Measurements from ENCODE around the gene KCNQ2. TPM values are rescaled to one million over a fixed set of nuclear protein-coding genes. Genes with fewer than 3 reads are reported as not detected.

KCNQ2 gene
- total and polyA plus RNA-seq, 5 donors, result under 0.01 to 2.3 (median 1.1) TPM; not detected in 2

- ATAC-seq, result peak in 1 of 2 donors; percentile 5
- intact Hi-C loops (cut with DNase I), result no loop called here
Measured at GRCh38 chr20:63427724-63428330, 44.6 kb downstream of the KCNQ2 start.

GRCh38 chr20:63427206-63427605 lies 45.2 kb downstream of the KCNQ2 start:
- 94% methylated on average over 16 of the region's 16 CpGs for WGBS
- intact Hi-C loops (cut with DNase I), result no loop called here
- Histone ChIP-seq H3K4me1 (ENCODE audit: control insufficient read depth, insufficient read depth, low read length) (no peaks in the 10 kb centered on the region), H3K27me3 (ENCODE audit: control insufficient read depth, insufficient read depth) (no peaks in the 10 kb centered on the region), H3K4me3 (ENCODE audit: low read length) (no peak overlapping the region), H3K27ac (ENCODE audit: low read length) (no peak overlapping the region), H3K9me3 (ENCODE audit: control insufficient read depth, low read length) (no peaks in the 10 kb centered on the region)
- DNase-seq (no peak), ATAC-seq (no peak)

More at GRCh38 chr20:63427724-63428330, 44.6 kb downstream of the KCNQ2 start:
- Histone ChIP-seq H3K4me3 (ENCODE audit: low read length) (no peak overlapping the region), H3K4me1 (ENCODE audit: control insufficient read depth, insufficient read depth, low read length) (no peaks in the 10 kb centered on the region), H3K27me3 (ENCODE audit: control insufficient read depth, insufficient read depth) (no peaks in the 10 kb centered on the region), H3K27ac (ENCODE audit: low read length) (no peak overlapping the region), H3K9me3 (ENCODE audit: control insufficient read depth, low read length) (no peaks in the 10 kb centered on the region)
- 84% methylated on average over 27 of the region's 27 CpGs for WGBS
- DNase-seq, result no peak

- no peaks in the 10 kb centered on the region for H3K27me3 ChIP-seq (ENCODE audit: control insufficient read depth, insufficient read depth)
- H3K9me3 ChIP-seq (ENCODE audit: control insufficient read depth, low read length), result no peaks in the 10 kb centered on the region
- no peak overlapping the region for H3K4me3 ChIP-seq (ENCODE audit: low read length)
- intact Hi-C loops (cut with DNase I), result no loop called here
- WGBS, result 88% methylated on average over 27 of the region's 27 CpGs
- no peak for DNase-seq
- H3K27ac ChIP-seq (ENCODE audit: low read length), result no peak overlapping the region
- no peak for ATAC-seq
- no peaks in the 10 kb centered on the region for H3K4me1 ChIP-seq (ENCODE audit: control insufficient read depth, insufficient read depth, low read length)
Measured at GRCh38 chr20:63425846-63426485, 46.5 kb downstream of the KCNQ2 start.

DNA sequence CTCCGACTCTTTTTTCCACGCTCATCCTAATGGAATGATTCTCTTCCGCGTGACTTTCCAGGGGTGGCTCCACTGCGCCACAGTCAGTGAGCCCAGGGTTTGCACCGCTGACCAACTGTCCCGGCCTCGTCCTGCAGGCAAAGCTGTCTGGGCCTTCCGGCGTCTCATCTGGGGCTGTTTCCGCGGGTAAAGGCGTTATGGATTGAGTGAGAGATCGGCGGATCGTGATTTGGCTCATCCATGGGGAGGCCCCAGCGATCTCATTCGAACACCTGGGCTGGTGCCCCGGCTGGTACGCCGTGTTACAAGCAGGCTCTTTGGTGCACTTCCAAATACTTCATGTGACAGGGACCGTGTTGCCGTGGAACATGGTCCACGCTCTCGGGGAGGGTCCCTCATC lies 47.8 kb downstream of the KCNQ2 start:
- WGBS, result 87% methylated on average over 25 of the region's 25 CpGs
- no peaks in the 10 kb centered on the region for H3K27me3 ChIP-seq (ENCODE audit: control insufficient read depth, insufficient read depth)
- ATAC-seq, result no peak

GRCh38 chr20:63423751-63424150 lies 48.7 kb downstream of the KCNQ2 start:
- no peak overlapping the region for H3K27ac ChIP-seq (ENCODE audit: low read length)
- H3K9me3 ChIP-seq (ENCODE audit: control insufficient read depth, low read length), result no peaks in the 10 kb centered on the region
- no peaks in the 10 kb centered on the region for H3K4me1 ChIP-seq (ENCODE audit: control insufficient read depth, insufficient read depth, low read length)
- intact Hi-C loops (cut with DNase I), result no loop called here
- DNase-seq (no peak), ATAC-seq (no peak)
- WGBS, result 74% methylated on average over 21 of the region's 21 CpGs
- no peaks in the 10 kb centered on the region for H3K27me3 ChIP-seq (ENCODE audit: control insufficient read depth, insufficient read depth)
- H3K4me3 ChIP-seq (ENCODE audit: low read length), result no peak overlapping the region

More for the DNA sequence above, 47.8 kb downstream of the KCNQ2 start:
- Histone ChIP-seq H3K4me1 (ENCODE audit: control insufficient read depth, insufficient read depth, low read length) (no peaks in the 10 kb centered on the region), H3K4me3 (ENCODE audit: low read length) (no peak overlapping the region), H3K9me3 (ENCODE audit: control insufficient read depth, low read length) (no peaks in the 10 kb centered on the region), H3K27ac (ENCODE audit: low read length) (no peak overlapping the region)
- intact Hi-C loops (cut with DNase I), result no loop called here
- DNase-seq, result no peak

DNA sequence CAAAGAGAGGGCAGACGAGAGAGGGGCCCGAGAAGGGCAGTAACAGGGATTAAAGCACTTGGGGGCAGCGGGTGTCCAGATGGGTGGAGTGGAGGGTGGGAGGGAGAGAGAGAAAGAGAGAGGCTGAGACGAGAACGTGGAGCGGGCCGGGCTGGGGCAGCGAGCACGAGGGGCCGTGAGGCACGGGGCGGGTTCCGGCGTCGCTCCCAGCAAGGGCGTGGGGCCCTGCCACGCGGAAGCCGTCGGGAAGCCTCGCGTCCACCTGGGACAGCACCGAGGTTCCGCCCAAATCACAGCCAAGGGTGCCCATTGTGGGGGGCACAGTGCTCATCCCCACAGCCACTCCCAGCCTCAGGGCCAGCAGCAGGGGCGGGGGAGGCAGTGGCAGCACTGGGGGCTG lies 49.8 kb downstream of the KCNQ2 start:
- Histone ChIP-seq H3K4me1 (ENCODE audit: control insufficient read depth, insufficient read depth, low read length) (no peaks in the 10 kb centered on the region), H3K27ac (ENCODE audit: low read length) (no peak overlapping the region), H3K9me3 (ENCODE audit: control insufficient read depth, low read length) (no peaks in the 10 kb centered on the region), H3K27me3 (ENCODE audit: control insufficient read depth, insufficient read depth) (no peaks in the 10 kb centered on the region), H3K4me3 (ENCODE audit: low read length) (no peak overlapping the region)
- 84% methylated on average over 25 of the region's 25 CpGs for WGBS
- ATAC-seq (no peak), DNase-seq (no peak)
- intact Hi-C loops (cut with DNase I), result no loop called here

DNA sequence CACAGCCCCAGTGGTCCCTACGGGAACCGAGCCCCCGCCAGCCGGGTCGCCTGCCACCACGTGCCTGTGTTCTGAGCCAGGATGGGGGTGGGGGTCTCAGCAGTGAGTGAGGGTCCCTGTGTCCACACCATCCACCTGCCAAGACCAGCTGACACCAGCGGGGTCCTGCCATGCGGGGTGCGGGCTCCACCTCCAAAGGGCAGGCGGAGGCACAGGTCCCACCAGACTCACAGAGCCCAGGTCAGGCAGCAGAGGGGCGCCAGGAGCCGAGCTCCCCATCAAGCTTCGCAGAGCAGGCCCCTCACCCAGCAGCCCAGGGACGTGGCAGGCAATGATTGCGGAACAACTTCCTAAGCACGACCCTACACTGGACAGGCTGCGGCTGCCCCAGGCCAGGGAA lies 50.5 kb downstream of the KCNQ2 start:
- no peak for ATAC-seq
- Histone ChIP-seq H3K27me3 (ENCODE audit: control insufficient read depth, insufficient read depth) (no peaks in the 10 kb centered on the region), H3K4me3 (ENCODE audit: low read length) (no peak overlapping the region), H3K4me1 (ENCODE audit: control insufficient read depth, insufficient read depth, low read length) (no peaks in the 10 kb centered on the region), H3K27ac (ENCODE audit: low read length) (no peak overlapping the region), H3K9me3 (ENCODE audit: control insufficient read depth, low read length) (no peaks in the 10 kb centered on the region)
- DNase-seq, result no peak
- intact Hi-C loops (cut with DNase I), result no loop called here
- 80% methylated on average over 17 of the region's 17 CpGs for WGBS

GRCh38 chr20:63421094-63421692 lies 51.3 kb downstream of the KCNQ2 start:
- H3K27ac ChIP-seq (ENCODE audit: low read length), result no peak overlapping the region
- no peaks in the 10 kb centered on the region for H3K9me3 ChIP-seq (ENCODE audit: control insufficient read depth, low read length)
- 82% methylated on average over 29 of the region's 29 CpGs for WGBS
- H3K27me3 ChIP-seq (ENCODE audit: control insufficient read depth, insufficient read depth), result no peaks in the 10 kb centered on the region
- H3K4me3 ChIP-seq (ENCODE audit: low read length), result no peak overlapping the region
- DNase-seq, result no peak
- intact Hi-C loops (cut with DNase I), result no loop called here
- no peaks in the 10 kb centered on the region for H3K4me1 ChIP-seq (ENCODE audit: control insufficient read depth, insufficient read depth, low read length)
- ATAC-seq, result no peak

GRCh38 chr20:63420359-63421093 lies 51.9 kb downstream of the KCNQ2 start:
- Histone ChIP-seq H3K9me3 (ENCODE audit: control insufficient read depth, low read length) (no peaks in the 10 kb centered on the region), H3K27me3 (ENCODE audit: control insufficient read depth, insufficient read depth) (no peaks in the 10 kb centered on the region), H3K27ac (ENCODE audit: low read length) (no peak overlapping the region), H3K4me3 (ENCODE audit: low read length) (no peak overlapping the region), H3K4me1 (ENCODE audit: control insufficient read depth, insufficient read depth, low read length) (no peaks in the 10 kb centered on the region)
- intact Hi-C loops (cut with DNase I), result no loop called here
- no peak for ATAC-seq
- WGBS, result 83% methylated on average over 34 of the region's 34 CpGs
- DNase-seq, result no peak

DNA sequence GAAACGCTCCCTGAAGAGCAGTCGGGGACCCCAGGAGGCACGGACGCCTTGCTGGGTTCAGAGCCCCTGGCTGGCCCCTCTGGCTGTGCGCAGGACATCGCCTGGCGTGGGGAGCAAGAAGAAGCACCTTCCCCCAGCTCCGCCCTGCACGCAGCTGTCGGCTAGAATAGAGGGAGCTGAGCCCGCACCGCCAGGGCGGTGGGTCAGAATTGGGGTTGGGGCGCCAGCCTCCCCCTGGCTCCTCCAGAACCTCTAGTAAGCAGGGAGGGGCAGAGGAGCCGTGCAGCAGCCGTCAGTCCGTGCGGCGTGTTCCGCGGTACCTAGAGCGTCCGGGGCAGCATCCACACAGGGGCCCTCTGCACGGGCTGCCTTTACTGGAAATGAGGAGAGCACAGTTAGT lies 53.2 kb downstream of the KCNQ2 start:
- Histone ChIP-seq H3K4me3 (ENCODE audit: low read length) (no peak overlapping the region), H3K27me3 (ENCODE audit: control insufficient read depth, insufficient read depth) (no peaks in the 10 kb centered on the region), H3K27ac (ENCODE audit: low read length) (no peak overlapping the region), H3K9me3 (ENCODE audit: control insufficient read depth, low read length) (no peaks in the 10 kb centered on the region), H3K4me1 (ENCODE audit: control insufficient read depth, insufficient read depth, low read length) (no peaks in the 10 kb centered on the region)
- DNase-seq (no peak), ATAC-seq (no peak)
- 91% methylated on average over 24 of the region's 24 CpGs for WGBS
- intact Hi-C loops (cut with DNase I), result no loop called here

DNA sequence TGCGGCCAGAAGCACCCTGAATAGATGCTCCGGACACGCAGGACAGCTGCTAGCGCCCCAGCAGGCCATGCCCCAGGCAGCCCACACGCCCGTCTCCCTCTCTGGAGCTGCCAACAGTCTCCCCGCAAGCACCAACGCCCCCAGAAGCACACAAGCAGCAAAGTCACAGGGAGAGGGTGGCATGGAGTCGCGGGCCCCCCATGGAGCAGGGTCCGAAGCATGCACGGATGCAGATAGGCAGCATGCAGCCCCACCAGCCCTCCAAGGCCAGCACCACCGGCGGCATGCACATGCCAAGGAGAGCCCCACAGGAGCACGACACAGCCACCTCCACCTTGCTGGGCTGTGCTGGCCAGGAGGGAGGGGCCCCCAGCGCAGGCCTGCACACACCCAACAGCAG lies 53.8 kb downstream of the KCNQ2 start:
- Histone ChIP-seq H3K4me1 (ENCODE audit: control insufficient read depth, insufficient read depth, low read length) (no peaks in the 10 kb centered on the region), H3K9me3 (ENCODE audit: control insufficient read depth, low read length) (no peaks in the 10 kb centered on the region), H3K27ac (ENCODE audit: low read length) (no peak overlapping the region), H3K27me3 (ENCODE audit: control insufficient read depth, insufficient read depth) (no peaks in the 10 kb centered on the region), H3K4me3 (ENCODE audit: low read length) (no peak overlapping the region)
- intact Hi-C loops (cut with DNase I), result no loop called here
- DNase-seq (no peak), ATAC-seq (no peak)
- 76% methylated on average over 16 of the region's 16 CpGs for WGBS
